H1 (cell line): ENCODE results near the gene IGFBP3. TPM values are rescaled to one million over a fixed set of nuclear protein-coding genes. Genes with fewer than 3 reads are reported as not detected.

Source experiments
- CTCF ChIA-PET: fragments of 300-600 bp; sonication (Branson Sonifier 250); formaldehyde crosslinking; loops from one replicate; lab custom pipeline; 2021; ENCODE audit not compliant: partially characterized antibody; lab: Charles Lee
- POLR2A ChIA-PET: fragments of 300-600 bp; sonication (Branson Sonifier 250); formaldehyde crosslinking; loops from one replicate; lab custom pipeline; 2021; ENCODE audit warnings: inconsistent platforms; ENCODE audit not compliant: partially characterized antibody; lab: Charles Lee
- DNase-seq, 2 experiments: peaks; one replicate each; pipeline versions ENCODE4 v3.0.0 to v3.0.0-alpha.2; 2010 to 2022; ENCODE audit warnings: low spot score in 2 of 2, low read depth in 1 of 2, mixed read lengths in 1 of 2
- FAIRE-seq: peaks from 2 replicates; lab custom pipeline; 2011; peaks lifted over from hg19 to GRCh38; lab: Jason Lieb, UNC
- H2AFZ ChIP-seq: 2 replicates; pipeline ENCODE4 v1.8.1; 2012; ENCODE audit warnings: low read length, inconsistent platforms
- H2AK5ac ChIP-seq: 2 replicates; pipeline ENCODE4 v1.6.1; 2013; ENCODE audit warnings: low read depth, low read length
- H2BK120ac ChIP-seq: replicated peaks from 2 replicates; pipeline ENCODE3; 2013; ENCODE audit warnings: low read depth, low read length, inconsistent platforms
- H2BK12ac ChIP-seq: 2 replicates; pipeline ENCODE4 v1.6.1; 2013; ENCODE audit warnings: low read depth, low read length
- H2BK15ac ChIP-seq: 2 replicates; pipeline ENCODE4 v1.6.1; 2013; ENCODE audit warnings: low read length
- H2BK20ac ChIP-seq: 2 replicates; pipeline ENCODE4 v1.6.1; 2013; ENCODE audit warnings: low read length
- H2BK5ac ChIP-seq: 2 replicates; pipeline ENCODE4 v1.6.1; 2013; ENCODE audit warnings: low read depth, low read length
- H3K14ac ChIP-seq: 2 replicates; pipeline ENCODE4 v1.6.1; 2013; ENCODE audit warnings: inconsistent platforms; ENCODE audit not compliant: insufficient read length
- H3K18ac ChIP-seq: 2 replicates; pipeline ENCODE4 v1.6.1; 2013; ENCODE audit warnings: low read length; ENCODE audit errors: extremely low read depth
- H3K23ac ChIP-seq: 2 replicates; pipeline ENCODE4 v1.6.1; 2013; ENCODE audit warnings: inconsistent platforms; ENCODE audit not compliant: insufficient read length
- H3K23me2 ChIP-seq: 2 replicates; pipeline ENCODE4 v1.6.1; 2013; ENCODE audit warnings: low read depth, low read length
- H3K27ac ChIP-seq: 2 replicates; pipeline ENCODE4 v1.6.1; 2011; ENCODE audit warnings: low read depth, low read length, inconsistent platforms
- H3K27me3 ChIP-seq, 4 experiments: replicated peaks in 1 of 4; 1 replicate in 1 of 4; 2 replicates in 3 of 4; pipeline versions ENCODE4 v1.6.1 to v1.8.1; 2011 to 2013; ENCODE audit warnings: low read length in 3 of 4, mild to moderate bottlenecking in 3 of 4, inconsistent platforms in 2 of 4, mixed read lengths in 2 of 4, moderate library complexity in 1 of 4; ENCODE audit not compliant: control insufficient read depth in 3 of 4, insufficient read depth in 3 of 4; ENCODE audit errors: extremely low read depth in 1 of 4
- H3K36me3 ChIP-seq, 4 experiments: 2 replicates each; pipeline versions ENCODE4 v1.6.1 to v1.8.1; 2011 to 2013; ENCODE audit warnings: mild to moderate bottlenecking in 4 of 4, low read length in 3 of 4, moderate library complexity in 2 of 4, control low read depth in 1 of 4, inconsistent platforms in 1 of 4; ENCODE audit not compliant: insufficient read depth in 4 of 4, control insufficient read depth in 2 of 4
- H3K4ac ChIP-seq: replicated peaks from 2 replicates; pipeline ENCODE3; 2013; ENCODE audit warnings: low read length, low read depth, mixed read lengths, inconsistent platforms; ENCODE audit not compliant: insufficient read length
- H3K4me1 ChIP-seq, 4 experiments: replicated peaks in 1 of 4; 1 replicate in 1 of 4; 2 replicates in 3 of 4; pipeline versions ENCODE4 v1.6.1 to v1.8.1; 2011 to 2013; ENCODE audit warnings: low read length in 3 of 4, inconsistent platforms in 2 of 4, mixed read lengths in 1 of 4; ENCODE audit not compliant: insufficient read depth in 4 of 4, control insufficient read depth in 3 of 4
- H3K4me2 ChIP-seq, 2 experiments: 2 replicates each; pipeline versions ENCODE4 v1.6.1 to v1.8.1; 2011 to 2013; ENCODE audit warnings: low read depth in 2 of 2, low read length in 2 of 2, control low read depth in 1 of 2, inconsistent platforms in 1 of 2, mild to moderate bottlenecking in 1 of 2; ENCODE audit not compliant: insufficient read depth in 1 of 2
- H3K4me3 ChIP-seq, 4 experiments: fragments of 200-600, 300-600 bp in 1 of 4; sonication (generic), shearing (Covaris generic), sonication (Bioruptor Twin) in 1 of 4; 2 replicates each; pipeline versions ENCODE4 v1.5.1 to v1.8.1; 2011 to 2016; ENCODE audit warnings: low read length in 4 of 4, low read depth in 3 of 4, control low read depth in 2 of 4, inconsistent platforms in 2 of 4, mild to moderate bottlenecking in 2 of 4, mixed read lengths in 1 of 4, moderate library complexity in 1 of 4; ENCODE audit not compliant: insufficient read depth in 2 of 4; ENCODE audit errors: extremely low read depth in 1 of 4
- H3K56ac ChIP-seq: replicated peaks from 2 replicates; pipeline ENCODE3; 2013; ENCODE audit warnings: low read depth, mild to moderate bottlenecking, mixed read lengths, low read length, inconsistent platforms; ENCODE audit not compliant: insufficient read length
- H3K79me1 ChIP-seq: 2 replicates; pipeline ENCODE4 v1.6.1; 2013; ENCODE audit warnings: low read depth, low read length, control low read depth
- H3K79me2 ChIP-seq, 2 experiments: 2 replicates each; pipeline versions ENCODE4 v1.6.1 to v1.8.1; 2012 to 2013; ENCODE audit warnings: low read length in 2 of 2, mild to moderate bottlenecking in 2 of 2, inconsistent platforms in 1 of 2; ENCODE audit not compliant: insufficient read depth in 2 of 2, control insufficient read depth in 1 of 2
- H3K9ac ChIP-seq, 4 experiments: replicated peaks in 1 of 4; 1 replicate in 1 of 4; 2 replicates in 3 of 4; pipeline versions ENCODE4 v1.6.1 to v1.8.1; 2011 to 2013; ENCODE audit warnings: low read depth in 3 of 4, low read length in 3 of 4, control low read depth in 2 of 4, mild to moderate bottlenecking in 2 of 4, moderate library complexity in 2 of 4, inconsistent platforms in 1 of 4; ENCODE audit errors: extremely low read depth in 1 of 4
- H3K9me3 ChIP-seq, 2 experiments: 2 replicates each; pipeline versions ENCODE4 v1.6.1 to v1.8.1; 2012 to 2013; ENCODE audit warnings: mild to moderate bottlenecking in 2 of 2, moderate library complexity in 2 of 2, control low read depth in 1 of 2, inconsistent platforms in 1 of 2, low read depth in 1 of 2, low read length in 1 of 2, mixed read lengths in 1 of 2; ENCODE audit not compliant: insufficient read depth in 2 of 2
- H4K20me1 ChIP-seq, 2 experiments: replicated peaks in 1 of 2; 2 replicates each; pipeline versions ENCODE3 to v1.8.1; 2011 to 2013; ENCODE audit warnings: inconsistent platforms in 2 of 2, low read length in 2 of 2, mild to moderate bottlenecking in 1 of 2; ENCODE audit not compliant: insufficient read depth in 2 of 2, control insufficient read depth in 1 of 2
- H4K5ac ChIP-seq: 2 replicates; pipeline ENCODE4 v1.6.1; 2013; ENCODE audit warnings: low read length, low read depth, mixed read lengths, inconsistent platforms; ENCODE audit not compliant: insufficient read length
- H4K8ac ChIP-seq: 2 replicates; pipeline ENCODE4 v1.8.0; 2013; ENCODE audit warnings: mild to moderate bottlenecking, moderate library complexity, low read length, inconsistent platforms; ENCODE audit not compliant: insufficient read depth; ENCODE audit errors: extremely low read depth
- H4K91ac ChIP-seq: replicated peaks from 2 replicates; pipeline ENCODE3; 2013; ENCODE audit warnings: low read length, mixed read lengths, inconsistent platforms; ENCODE audit not compliant: insufficient read length
- CHD1 ChIP-seq: IDR thresholded peaks from 2 replicates; pipeline ENCODE4 v1.6.1; 2012; ENCODE audit warnings: low read depth, low read length, improper control_type of control experiment
- CTBP2 ChIP-seq: IDR thresholded peaks from 2 replicates; pipeline ENCODE4 v1.7.0; 2011; ENCODE audit warnings: borderline replicate concordance, mild to moderate bottlenecking, moderate library complexity, mixed read lengths, low read length; ENCODE audit not compliant: insufficient read depth, insufficient read length
- EZH2 ChIP-seq: fragments of 200-600 bp; sonication (generic); IDR thresholded peaks from 2 replicates; pipeline ENCODE4 v1.7.1; 2012; ENCODE audit warnings: low read depth, mild to moderate bottlenecking, moderate library complexity, low read length, inconsistent platforms; ENCODE audit not compliant: severe bottlenecking
- KDM5A ChIP-seq: fragments of 200-600 bp; IDR thresholded peaks from 2 replicates; pipeline ENCODE4 v1.7.1; 2012; ENCODE audit warnings: mild to moderate bottlenecking, low read length, inconsistent platforms, mixed read lengths
- TAF1 ChIP-seq: IDR thresholded peaks from 2 replicates; pipeline ENCODE4 v1.6.1; 2011; ENCODE audit warnings: mild to moderate bottlenecking, low read depth, low read length
- WGBS, 2 experiments: shearing (Covaris generic) in 1 of 2; methylation state at CpG; one replicate each; pipeline versions ENCODE4 v1.1.6 to v1.1.7; 2013 to 2015; ENCODE audit warnings: low lambda C conversion rate in 2 of 2, mixed read lengths in 2 of 2, inconsistent platforms in 1 of 2, low coverage in 1 of 2, missing lambda C conversion rate in 1 of 2; ENCODE audit not compliant: insufficient replicate concordance in 2 of 2, insufficient coverage in 1 of 2, insufficient read length in 1 of 2; ENCODE audit errors: extremely low coverage in 1 of 2, missing lambda C conversion rate in 1 of 2; 5-methylcytosine and 5-hydroxymethylcytosine counted together
- polyA plus RNA-seq, 7 experiments: library from polyadenylated mRNA; depleted of rRNA in 3 of 7; stranded (reverse) in 5 of 7; unstranded in 2 of 7; fragments of >200 nt in 5 of 7; fragments of 200-250 nt in 2 of 7; gene quantifications; 1 replicate in 5 of 7; 2 replicates in 1 of 7; 4 replicates in 1 of 7; pipeline versions ENCODE4 v1.2.1 to v1.2.3, GENCODE V29; 2011 to 2013; ENCODE audit warnings: missing spikeins in 2 of 7, mixed read lengths in 2 of 7
- total RNA-seq: library from RNA; stranded (reverse); fragmentation: NEBNext Ultra II Directional; extraction: Animal tissue kit (Norgen Biotek cat#: 25700); gene quantifications from 2 replicates; pipeline ENCODE4 v1.2.1, GENCODE V29; 2021

The IGFBP3 gene
- total and polyA plus RNA-seq, 2 of the 8 experiments (the other 6 are each of a cell fraction or from before 2014, with no cell fraction given): 5.5 to 12.1 TPM

- POLR2A ChIA-PET: no interaction called here
- H2AK5ac ChIP-seq: no peak overlapping the region
- FAIRE-seq: no peak
- H2BK12ac ChIP-seq: no peak overlapping the region
- H3K23ac ChIP-seq: no peak overlapping the region
- H3K79me1 ChIP-seq: no peaks in the 10 kb centered on the region
- DNase-seq: no peak
- no peaks in the 10 kb centered on the region for H3K23me2 ChIP-seq
- peaks cover 10 to 11% of the 10 kb centered on the region in 2 experiments for H3K9me3 ChIP-seq
- no peak overlapping the region for H2BK120ac ChIP-seq
- no peak overlapping the region for H2BK5ac ChIP-seq
- WGBS, 2 experiments: 86% methylated on average over 3 of the region's 3 CpGs; no CpG with 5 or more reads in 1 of the 2 experiments
- CTCF ChIA-PET: interaction anchor here (0.9 kb wide), 1 partner anchor 13 kb away, joined by 3 read pairs; no protein-coding TSS in a partner anchor
- H2BK15ac ChIP-seq: no peak overlapping the region
- no peak overlapping the region for H4K91ac ChIP-seq
- no peak overlapping the region for H4K5ac ChIP-seq
- H3K14ac ChIP-seq: no peak overlapping the region
- no peak overlapping the region for H4K8ac ChIP-seq
- H4K20me1 ChIP-seq: no peaks in the 10 kb centered on the region
- no peak overlapping the region for H3K27ac ChIP-seq
- H3K36me3 ChIP-seq: no peaks in the 10 kb centered on the region
- H3K27me3 ChIP-seq: no peaks in the 10 kb centered on the region
- H2BK20ac ChIP-seq: no peak overlapping the region
- H3K56ac ChIP-seq: no peak overlapping the region
- no peak overlapping the region for H3K4me2 ChIP-seq
- H2AFZ ChIP-seq: no peak overlapping the region
- H3K79me2 ChIP-seq: no peaks in the 10 kb centered on the region
- TF ChIP-seq EZH2: no peak
- no peak for TF ChIP-seq CTBP2
- TF ChIP-seq TAF1: no peak
- no peak for TF ChIP-seq KDM5A
- TF ChIP-seq CHD1: no peak
- no peak overlapping the region for H3K9ac ChIP-seq
- no peak overlapping the region for H3K4me3 ChIP-seq
- H3K4ac ChIP-seq: no peak overlapping the region
- no peaks in the 10 kb centered on the region for H3K4me1 ChIP-seq
- no peak overlapping the region for H3K18ac ChIP-seq
These were observed 36.6 kb upstream of the IGFBP3 start for GRCh38 chr7:45957721-45958120.
